ENCODE results near the gene PMIS2.
"Not testable (repeated sequence)": the region's sequence is repeated elsewhere in the genome, so short reads cannot be mapped to it uniquely, and the experiment has no call there.

PMIS2 gene

GRCh38 chr19:35587321-35587720 is 1.3 kb downstream of the PMIS2 start:
- H3K27me3 ChIP-seq (replicated peaks; ENCODE audit: control insufficient read depth, insufficient read depth, low read length), result no peaks in the 10 kb centered on the region
- H3K4me3 ChIP-seq (replicated peaks; ENCODE audit: low read depth, low read length), result no peak overlapping the region
- no peak for TF ChIP-seq CTCF (IDR thresholded peaks at IDR 0.05; ENCODE audit: insufficient read depth, low read length, poor library complexity, severe bottlenecking)
- DNase-seq (ENCODE audit: extremely low read depth, insufficient read length), result no peak
- no peaks in the 10 kb centered on the region for H3K36me3 ChIP-seq (ENCODE audit: control insufficient read depth, insufficient read depth, low read length)

- Histone ChIP-seq H3K4me3 (replicated peaks; ENCODE audit: low read depth, low read length) (no peak overlapping the region), H3K36me3 (ENCODE audit: control insufficient read depth, insufficient read depth, low read length) (no peaks in the 10 kb centered on the region), H3K27me3 (replicated peaks; ENCODE audit: control insufficient read depth, insufficient read depth, low read length) (no peaks in the 10 kb centered on the region)
- no peak for DNase-seq (ENCODE audit: extremely low read depth, insufficient read length)
- TF ChIP-seq CTCF (IDR thresholded peaks at IDR 0.05; ENCODE audit: insufficient read depth, low read length, poor library complexity, severe bottlenecking), result no peak
Observed at GRCh38 chr19:35590875-35591274, 4.9 kb downstream of the PMIS2 start.

- Histone ChIP-seq H3K27me3 (replicated peaks; ENCODE audit: control insufficient read depth, insufficient read depth, low read length) (no peaks in the 10 kb centered on the region), H3K4me3 (replicated peaks; ENCODE audit: low read depth, low read length) (no peak overlapping the region), H3K36me3 (ENCODE audit: control insufficient read depth, insufficient read depth, low read length) (no peaks in the 10 kb centered on the region)
- peak; percentile 65 for TF ChIP-seq CTCF (IDR thresholded peaks at IDR 0.05; ENCODE audit: insufficient read depth, low read length, poor library complexity, severe bottlenecking)
- no peak for DNase-seq (ENCODE audit: extremely low read depth, insufficient read length)
Observed at GRCh38 chr19:35592226-35592625, 6.3 kb downstream of the PMIS2 start.

GRCh38 chr19:35595026-35595425 is 9.1 kb downstream of the PMIS2 start:
- not testable (repeated sequence) for DNase-seq (ENCODE audit: extremely low read depth, insufficient read length); H3K27me3 ChIP-seq (replicated peaks; ENCODE audit: control insufficient read depth, insufficient read depth, low read length); H3K4me3 ChIP-seq (replicated peaks; ENCODE audit: low read depth, low read length); H3K36me3 ChIP-seq (ENCODE audit: control insufficient read depth, insufficient read depth, low read length)

- no peak for DNase-seq (ENCODE audit: extremely low read depth, insufficient read length)
- Histone ChIP-seq H3K36me3 (ENCODE audit: control insufficient read depth, insufficient read depth, low read length) (no peaks in the 10 kb centered on the region), H3K4me3 (replicated peaks; ENCODE audit: low read depth, low read length) (no peak overlapping the region), H3K27me3 (replicated peaks; ENCODE audit: control insufficient read depth, insufficient read depth, low read length) (no peaks in the 10 kb centered on the region)
- no peak for TF ChIP-seq CTCF (IDR thresholded peaks at IDR 0.05; ENCODE audit: insufficient read depth, low read length, poor library complexity, severe bottlenecking)
Observed at GRCh38 chr19:35595928-35596327, 10.0 kb downstream of the PMIS2 start.

- no peaks in the 10 kb centered on the region for H3K27me3 ChIP-seq (replicated peaks; ENCODE audit: control insufficient read depth, insufficient read depth, low read length)
- no peak overlapping the region; the same call in 1 of the 2 replicates for H3K4me3 ChIP-seq (replicated peaks; ENCODE audit: low read depth, low read length)
- H3K36me3 ChIP-seq (ENCODE audit: control insufficient read depth, insufficient read depth, low read length), result no peaks in the 10 kb centered on the region
- DNase-seq (ENCODE audit: extremely low read depth, insufficient read length), result peak; percentile 59
- no peak for TF ChIP-seq CTCF (IDR thresholded peaks at IDR 0.05; ENCODE audit: insufficient read depth, low read length, poor library complexity, severe bottlenecking)
Observed at GRCh38 chr19:35596366-35596999, 10.5 kb downstream of the PMIS2 start.
